SK-N-MC (cell line): ENCODE results near the gene KCNH1.

Experiments used
- EZH2 ChIP-seq: fragments of 200-600 bp; sonication (generic); IDR thresholded peaks from one replicate; pipeline ENCODE4 v1.6.1; 2017; ENCODE audit warnings: antibody characterized with exemption
- POLR2AphosphoS5 ChIP-seq: IDR thresholded peaks from 2 replicates; pipeline ENCODE4 v1.6.1; 2012; ENCODE audit warnings: mild to moderate bottlenecking, low read depth, low read length, borderline replicate concordance

GRCh38 chr1:210723646-210724045 is 410.3 kb downstream of the KCNH1 start:
- TF ChIP-seq EZH2 (no peak), POLR2AphosphoS5 (no peak)
